ENCODE results near the gene SLC27A5. TPM values are rescaled to one million over a fixed set of nuclear protein-coding genes. Genes with fewer than 3 reads are reported as not detected.

Gene SLC27A5
- total and polyA plus RNA-seq, 9 of the 15 experiments (the other 6 are each of a cell fraction or from before 2014, with no cell fraction given): 42.2 to 318 (median 64.7) TPM

- peak; percentile 18; the same call in 1 of the 2 replicates for TF ChIP-seq ZNF407 (IDR thresholded peaks at IDR 0.05; ENCODE audit: low read depth)
- TF ChIP-seq SRSF7 (optimal IDR thresholded peaks at IDR 0.05; ENCODE audit: low read depth, low read length): no peak
- TF ChIP-seq KLF16 (IDR thresholded peaks at IDR 0.05): no peak
- TF ChIP-seq C11orf30 (IDR thresholded peaks at IDR 0.05; ENCODE audit: low read depth): peak; percentile 61
- no peak for TF ChIP-seq KDM5B (IDR thresholded peaks at IDR 0.05; ENCODE audit: insufficient replicate concordance, low read depth, low read length)
- TF ChIP-seq RUNX1 (IDR thresholded peaks at IDR 0.05; ENCODE audit: low read depth): no peak
- no peak for TF ChIP-seq KHSRP (IDR thresholded peaks at IDR 0.05)
- TF ChIP-seq CCAR2 (IDR thresholded peaks at IDR 0.05; ENCODE audit: low read depth, low read length): no peak
- no peak for TF ChIP-seq ATF6 (CRISPR knock-in tag; IDR thresholded peaks at IDR 0.05)
- peak; percentile 63 for TF ChIP-seq E2F3 (CRISPR knock-in tag; IDR thresholded peaks at IDR 0.05)
- TF ChIP-seq VEZF1 (CRISPR knock-in tag; IDR thresholded peaks at IDR 0.05): peak; percentile 87
- peak; percentile 91 for TF ChIP-seq THRB (CRISPR knock-in tag; conservative IDR thresholded peaks at IDR 0.05)
- 0 out of 2 replicates have a peak, but pooled peaks have one; percentile 48 for TF ChIP-seq HOXB6 (CRISPR knock-in tag; IDR thresholded peaks at IDR 0.05; ENCODE audit: borderline replicate concordance)
- TF ChIP-seq CAMTA2 (CRISPR knock-in tag; conservative IDR thresholded peaks at IDR 0.05): no peak
- TF ChIP-seq CBFB (CRISPR knock-in tag; IDR thresholded peaks at IDR 0.05): no peak
- no peak for TF ChIP-seq NFATC3 (IDR thresholded peaks at IDR 0.05)
Measured at GRCh38 chr19:58559275-58560006, 47.6 kb upstream of the SLC27A5 start (continued).

Data from K562 (cell line).